Measurements from ENCODE around the gene GON4L.
"Not testable (repeated sequence)": the region's sequence is repeated elsewhere in the genome, so short reads cannot be mapped to it uniquely, and the experiment has no call there.

GON4L gene

GRCh38 chr1:155744711-155745283, 112.2 kb downstream of the GON4L start:
- no peak for DNase-seq (ENCODE audit: low read depth)

GRCh38 chr1:155741908-155742307, 115.1 kb downstream of the GON4L start:
- no peak for DNase-seq (ENCODE audit: low read depth)

- DNase-seq (ENCODE audit: low read depth): no peak
Observed at GRCh38 chr1:155740995-155741394, 116.0 kb downstream of the GON4L start.

- DNase-seq (ENCODE audit: low read depth): no peak
Observed at GRCh38 chr1:155729031-155729898, 127.7 kb downstream of the GON4L start.

GRCh38 chr1:155725142-155725541, 131.9 kb downstream of the GON4L start:
- DNase-seq (ENCODE audit: low read depth): no peak

- DNase-seq (ENCODE audit: low read depth): no peak
Observed at GRCh38 chr1:155719703-155720102, 137.3 kb downstream of the GON4L start.

GRCh38 chr1:155718524-155719115, 138.4 kb downstream of the GON4L start:
- DNase-seq (ENCODE audit: low read depth): not testable (repeated sequence)

GRCh38 chr1:155717041-155717440, 140.0 kb downstream of the GON4L start:
- no peak for DNase-seq (ENCODE audit: low read depth)

GRCh38 chr1:155715777-155716176, 141.2 kb downstream of the GON4L start:
- no peak for DNase-seq (ENCODE audit: low read depth)

GRCh38 chr1:155715056-155715455, 142.0 kb downstream of the GON4L start:
- not testable (repeated sequence) for DNase-seq (ENCODE audit: low read depth)

- no peak for DNase-seq (ENCODE audit: low read depth)
Observed at GRCh38 chr1:155713075-155713474, 143.9 kb downstream of the GON4L start.

GRCh38 chr1:155712636-155713035, 144.4 kb downstream of the GON4L start:
- DNase-seq (ENCODE audit: low read depth): not testable (repeated sequence)

GRCh38 chr1:155711457-155711856, 145.6 kb downstream of the GON4L start:
- not testable (repeated sequence) for DNase-seq (ENCODE audit: low read depth)

GRCh38 chr1:155709391-155709790, 147.6 kb downstream of the GON4L start:
- DNase-seq (ENCODE audit: low read depth): no peak

GRCh38 chr1:155706139-155706538, 150.9 kb downstream of the GON4L start:
- no peak for DNase-seq (ENCODE audit: low read depth)

GRCh38 chr1:155704414-155704813, 152.6 kb downstream of the GON4L start:
- not testable (repeated sequence) for DNase-seq (ENCODE audit: low read depth)

GRCh38 chr1:155703216-155703615, 153.8 kb downstream of the GON4L start:
- no peak for DNase-seq (ENCODE audit: low read depth)

GRCh38 chr1:155701675-155702074, 155.3 kb downstream of the GON4L start:
- DNase-seq (ENCODE audit: low read depth): not testable (repeated sequence)
